HEK293 (cell line): ENCODE results near the gene ACOD1.

Source experiments
- CTCF ChIA-PET: fragments of 350-600 bp; formaldehyde crosslinking; extraction: SDS; loops from one replicate; lab custom pipeline; 2021; ENCODE audit warnings: antibody characterized with exemption; lab: Yijun Ruan, JAX
- POLR2A ChIA-PET: fragments of 300-600 bp; formaldehyde crosslinking; extraction: SDS; loops from one replicate; lab custom pipeline; 2020; ENCODE audit warnings: antibody characterized with exemption, inconsistent platforms; lab: Yijun Ruan, JAX
- H3K27ac ChIP-seq: fragments of 200-500 bp; sonication (Bioruptor generic); 2 replicates; pipeline ENCODE4 v1.5.1; 2014; ENCODE audit warnings: low read depth, low read length, control low read depth, inconsistent platforms; ENCODE audit errors: extremely low read depth
- H3K36me3 ChIP-seq, 2 experiments: fragments of 200-500 bp in 1 of 2; sonication (Bioruptor generic) in 1 of 2; 1 replicate in 1 of 2; 2 replicates in 1 of 2; pipeline ENCODE4 v1.5.1; 2014 to 2017; ENCODE audit warnings: inconsistent platforms in 2 of 2, low read length in 2 of 2; ENCODE audit not compliant: control insufficient read depth in 2 of 2, insufficient read depth in 1 of 2
- H3K4me1 ChIP-seq: fragments of 200-500 bp; sonication (Bioruptor generic); 2 replicates; pipeline ENCODE4 v1.5.1; 2014; ENCODE audit warnings: mild to moderate bottlenecking, low read length, inconsistent platforms; ENCODE audit not compliant: control insufficient read depth, insufficient read depth
- H3K4me3 ChIP-seq: 2 replicates; pipeline ENCODE4 v1.5.1; 2011; ENCODE audit warnings: low read depth, mild to moderate bottlenecking, control low read depth, low read length, moderate library complexity
- H3K9me3 ChIP-seq: fragments of 200-500 bp; sonication (Bioruptor generic); 2 replicates; pipeline ENCODE4 v1.5.1; 2014; ENCODE audit warnings: low read depth, low read length, inconsistent platforms; ENCODE audit not compliant: control insufficient read depth, insufficient read depth
- OSR2 ChIP-seq: fragments of 450-650 bp; formaldehyde crosslinking; IDR thresholded peaks from 2 replicates; pipeline ENCODE4 v1.5.1; 2016; ENCODE audit warnings: missing biosample characterization, missing genetic modification characterization
- REPIN1 ChIP-seq: fragments of 450-650 bp; formaldehyde crosslinking; IDR thresholded peaks from 2 replicates; pipeline ENCODE4 v1.5.1; 2017; ENCODE audit warnings: missing biosample characterization, missing genetic modification characterization, low read depth
- SP2 ChIP-seq: fragments of 450-650 bp; formaldehyde crosslinking; IDR thresholded peaks from 2 replicates; pipeline ENCODE4 v1.5.1; 2016; ENCODE audit warnings: missing biosample characterization, missing genetic modification characterization
- WT1 ChIP-seq: fragments of 450-650 bp; formaldehyde crosslinking; IDR thresholded peaks from 2 replicates; pipeline ENCODE4 v1.5.1; 2016; ENCODE audit warnings: missing biosample characterization, missing genetic modification characterization
- ZBTB8A ChIP-seq: fragments of 450-650 bp; formaldehyde crosslinking; IDR thresholded peaks from 2 replicates; pipeline ENCODE4 v1.5.1; 2016; ENCODE audit warnings: missing biosample characterization, missing genetic modification characterization
- ZNF140 ChIP-seq: fragments of 450-650 bp; formaldehyde crosslinking; IDR thresholded peaks from 2 replicates; pipeline ENCODE4 v1.5.1; 2016; ENCODE audit warnings: missing biosample characterization, missing genetic modification characterization
- ZNF211 ChIP-seq: fragments of 450-650 bp; formaldehyde crosslinking; IDR thresholded peaks from 2 replicates; pipeline ENCODE4 v1.5.1; 2016; ENCODE audit warnings: low read depth, missing biosample characterization, missing genetic modification characterization
- ZNF214 ChIP-seq: fragments of 450-650 bp; formaldehyde crosslinking; IDR thresholded peaks from 2 replicates; pipeline ENCODE4 v1.5.1; 2017; ENCODE audit warnings: missing biosample characterization, mild to moderate bottlenecking, missing genetic modification characterization, borderline replicate concordance
- ZNF248 ChIP-seq: fragments of 450-650 bp; formaldehyde crosslinking; IDR thresholded peaks from 2 replicates; pipeline ENCODE4 v1.5.1; 2017; ENCODE audit warnings: missing biosample characterization, missing genetic modification characterization
- ZNF274 ChIP-seq, 2 experiments: fragments of 200-500 bp in 1 of 2; fragments of 450-650 bp in 1 of 2; sonication (Bioruptor generic) in 1 of 2; formaldehyde crosslinking in 1 of 2; IDR thresholded peaks; 2 replicates each; pipeline versions ENCODE4 v1.5.1 to v1.6.1; 2014 to 2016; ENCODE audit warnings: borderline replicate concordance in 1 of 2, inconsistent platforms in 1 of 2, low read length in 1 of 2, missing biosample characterization in 1 of 2, missing genetic modification characterization in 1 of 2
- ZNF324 ChIP-seq: fragments of 450-650 bp; formaldehyde crosslinking; IDR thresholded peaks from 2 replicates; pipeline ENCODE4 v1.5.1; 2016; ENCODE audit warnings: missing biosample characterization, missing genetic modification characterization
- ZNF341 ChIP-seq: fragments of 450-650 bp; formaldehyde crosslinking; IDR thresholded peaks from 2 replicates; pipeline ENCODE4; 2016; ENCODE audit warnings: low read depth, missing biosample characterization, missing genetic modification characterization
- ZNF366 ChIP-seq: fragments of 450-650 bp; formaldehyde crosslinking; conservative IDR thresholded peaks from 2 replicates; pipeline ENCODE4 v1.5.1; 2016; ENCODE audit warnings: missing biosample characterization, missing genetic modification characterization
- ZNF521 ChIP-seq: fragments of 450-650 bp; formaldehyde crosslinking; IDR thresholded peaks from 2 replicates; pipeline ENCODE4 v1.5.1; 2017; ENCODE audit warnings: missing biosample characterization, mild to moderate bottlenecking, missing genetic modification characterization
- ZNF530 ChIP-seq: fragments of 450-650 bp; formaldehyde crosslinking; IDR thresholded peaks from 2 replicates; pipeline ENCODE4 v1.5.1; 2016; ENCODE audit warnings: low read depth, missing biosample characterization, missing genetic modification characterization
- ZNF549 ChIP-seq: fragments of 450-650 bp; IDR thresholded peaks from 2 replicates; pipeline ENCODE4 v1.5.1; 2018; ENCODE audit warnings: missing biosample characterization, missing genetic modification characterization, mild to moderate bottlenecking, inconsistent platforms, moderate library complexity
- ZNF610 ChIP-seq: fragments of 450-650 bp; formaldehyde crosslinking; IDR thresholded peaks from 2 replicates; pipeline ENCODE4 v1.5.1; 2016; ENCODE audit warnings: missing biosample characterization, missing genetic modification characterization, borderline replicate concordance
- ZNF621 ChIP-seq: fragments of 450-650 bp; formaldehyde crosslinking; IDR thresholded peaks from 2 replicates; pipeline ENCODE4 v1.5.1; 2017; ENCODE audit warnings: missing biosample characterization, missing genetic modification characterization
- ZNF626 ChIP-seq: fragments of 450-650 bp; sonication (Bioruptor Pico); formaldehyde crosslinking; IDR thresholded peaks from 2 replicates; pipeline ENCODE4 v1.5.1; 2018; ENCODE audit warnings: missing biosample characterization, missing genetic modification characterization, inconsistent platforms
- ZNF654 ChIP-seq: fragments of 450-650 bp; formaldehyde crosslinking; IDR thresholded peaks from 2 replicates; pipeline ENCODE4 v1.5.1; 2016; ENCODE audit warnings: low read depth, missing biosample characterization, missing genetic modification characterization
- ZNF658 ChIP-seq: fragments of 450-650 bp; formaldehyde crosslinking; IDR thresholded peaks from 2 replicates; pipeline ENCODE4; 2016; ENCODE audit warnings: missing biosample characterization, missing genetic modification characterization
- ZNF707 ChIP-seq: fragments of 450-650 bp; formaldehyde crosslinking; IDR thresholded peaks from 2 replicates; pipeline ENCODE4 v1.5.1; 2016; ENCODE audit warnings: missing biosample characterization, missing genetic modification characterization
- ZNF76 ChIP-seq: fragments of 450-650 bp; formaldehyde crosslinking; IDR thresholded peaks from 2 replicates; pipeline ENCODE4; 2016; ENCODE audit warnings: low read depth, missing biosample characterization, missing genetic modification characterization, borderline replicate concordance
- ZNF791 ChIP-seq: fragments of 450-650 bp; formaldehyde crosslinking; IDR thresholded peaks from 2 replicates; pipeline ENCODE4 v1.5.1; 2016; ENCODE audit warnings: missing biosample characterization, missing genetic modification characterization
- TF ChIP-seq, protein P1 (sequence below): fragments of 450-650 bp; formaldehyde crosslinking; IDR thresholded peaks from 2 replicates; pipeline ENCODE4 v1.5.1; 2016; ENCODE audit warnings: missing biosample characterization, missing genetic modification characterization
- TF ChIP-seq, protein P2 (sequence below): fragments of 450-650 bp; formaldehyde crosslinking; IDR thresholded peaks from 2 replicates; pipeline ENCODE4 v1.5.1; 2017; ENCODE audit warnings: missing biosample characterization, missing genetic modification characterization
- TF ChIP-seq, protein P3 (sequence below): fragments of 450-650 bp; formaldehyde crosslinking; IDR thresholded peaks from 2 replicates; pipeline ENCODE4 v1.5.1; 2017; ENCODE audit warnings: missing biosample characterization, missing genetic modification characterization
- TF ChIP-seq, protein P4 (sequence below): fragments of 450-650 bp; formaldehyde crosslinking; IDR thresholded peaks from 2 replicates; pipeline ENCODE4 v1.5.1; 2016; ENCODE audit warnings: missing biosample characterization, missing genetic modification characterization

The ACOD1 gene

GRCh38 chr13:76991432-76991795 is 43.1 kb downstream of the ACOD1 start:
- no peak overlapping the region for H3K27ac ChIP-seq
- no peak for TF ChIP-seq ZNF214 (tag by site-specific recombination)
- H3K4me3 ChIP-seq, result peak overlapping the region; percentile 85
- no peaks in the 10 kb centered on the region for H3K9me3 ChIP-seq
- ChIA-PET CTCF (interaction anchor here (0.7 to 3.8 kb wide), 2 partner anchors 11 to 352 kb away, joined by 3 to 30 read pairs; no protein-coding TSS in a partner anchor), POLR2A (interaction anchor here (1.2 kb wide), 1 partner anchor 106 kb away, joined by 3 read pairs; no protein-coding TSS in a partner anchor)
- peaks cover 0 to 15% of the 10 kb centered on the region in 2 experiments; a peak in 1 of 3 replicates for H3K36me3 ChIP-seq
- no peaks in the 10 kb centered on the region for H3K4me1 ChIP-seq

GRCh38 chr13:76991796-76992547 is 43.7 kb downstream of the ACOD1 start, which contains the start of gene CLN5:
Gene CLN5 (plus strand): TSS chr13:76992081. CDS start chr13:76992099, 18 bp downstream.
- POLR2A ChIA-PET, result interaction anchor here (0.6 to 1.9 kb wide), 4 partner anchors 10 to 107 kb away, joined by 3 to 5 read pairs (median 3); no protein-coding TSS in a partner anchor
- Histone ChIP-seq H3K36me3 (peaks cover 0 to 20% of the 10 kb centered on the region in 2 experiments; a peak in 1 of 3 replicates), H3K4me1 (no peaks in the 10 kb centered on the region), H3K27ac (peak within 1 kb of the TSS; percentile 25; the same call in 1 of the 2 replicates), H3K9me3 (no peaks in the 10 kb centered on the region), H3K4me3 (peak within 1 kb of the TSS; percentile 85)
- CTCF ChIA-PET, result interaction anchor here (0.7 to 1.6 kb wide), 3 partner anchors 10 to 352 kb away, joined by 3 to 9 read pairs (median 6); no protein-coding TSS in a partner anchor
- no peak for TF ChIP-seq ZNF530
- TF ChIP-seq ZNF521 (tag by site-specific recombination), result no peak
- TF ChIP-seq SP2 (tag by site-specific recombination), result peak; percentile 70
- TF ChIP-seq ZNF791 (tag by site-specific recombination), result no peak
- TF ChIP-seq ZNF341 (tag by site-specific recombination), result peak; percentile 72
- TF ChIP-seq ZNF248 (tag by site-specific recombination), result no peak
- no peak for TF ChIP-seq ZNF76
- peak; percentile 59 for TF ChIP-seq ZBTB8A (tag by site-specific recombination)
- no peak; the same call in 1 of the 2 replicates for TF ChIP-seq WT1 (tag by site-specific recombination)
- no peak for TF ChIP-seq ZNF621 (tag by site-specific recombination)
- TF ChIP-seq, protein P1, sequence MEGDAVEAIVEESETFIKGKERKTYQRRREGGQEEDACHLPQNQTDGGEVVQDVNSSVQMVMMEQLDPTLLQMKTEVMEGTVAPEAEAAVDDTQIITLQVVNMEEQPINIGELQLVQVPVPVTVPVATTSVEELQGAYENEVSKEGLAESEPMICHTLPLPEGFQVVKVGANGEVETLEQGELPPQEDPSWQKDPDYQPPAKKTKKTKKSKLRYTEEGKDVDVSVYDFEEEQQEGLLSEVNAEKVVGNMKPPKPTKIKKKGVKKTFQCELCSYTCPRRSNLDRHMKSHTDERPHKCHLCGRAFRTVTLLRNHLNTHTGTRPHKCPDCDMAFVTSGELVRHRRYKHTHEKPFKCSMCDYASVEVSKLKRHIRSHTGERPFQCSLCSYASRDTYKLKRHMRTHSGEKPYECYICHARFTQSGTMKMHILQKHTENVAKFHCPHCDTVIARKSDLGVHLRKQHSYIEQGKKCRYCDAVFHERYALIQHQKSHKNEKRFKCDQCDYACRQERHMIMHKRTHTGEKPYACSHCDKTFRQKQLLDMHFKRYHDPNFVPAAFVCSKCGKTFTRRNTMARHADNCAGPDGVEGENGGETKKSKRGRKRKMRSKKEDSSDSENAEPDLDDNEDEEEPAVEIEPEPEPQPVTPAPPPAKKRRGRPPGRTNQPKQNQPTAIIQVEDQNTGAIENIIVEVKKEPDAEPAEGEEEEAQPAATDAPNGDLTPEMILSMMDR (tag by site-specific recombination), result peak; percentile 40; the same call in 1 of the 2 replicates
- TF ChIP-seq ZNF626 (tag by site-specific recombination), result no peak
- TF ChIP-seq ZNF707 (tag by site-specific recombination), result no peak
- TF ChIP-seq ZNF610 (tag by site-specific recombination), result no peak
- no peak for TF ChIP-seq ZNF654 (tag by site-specific recombination)
- no peak for TF ChIP-seq ZNF274 (IDR thresholded peaks at IDR 0.05; ENCODE audit: low read length)
- TF ChIP-seq ZNF274 (tag by site-specific recombination; IDR thresholded peaks at IDR 0.05; ENCODE audit: borderline replicate concordance), result no peak
- TF ChIP-seq ZNF366 (tag by site-specific recombination), result no peak
- no peak for TF ChIP-seq ZNF549 (tag by site-specific recombination)
- no peak for TF ChIP-seq OSR2 (tag by site-specific recombination)
- TF ChIP-seq, protein P2, sequence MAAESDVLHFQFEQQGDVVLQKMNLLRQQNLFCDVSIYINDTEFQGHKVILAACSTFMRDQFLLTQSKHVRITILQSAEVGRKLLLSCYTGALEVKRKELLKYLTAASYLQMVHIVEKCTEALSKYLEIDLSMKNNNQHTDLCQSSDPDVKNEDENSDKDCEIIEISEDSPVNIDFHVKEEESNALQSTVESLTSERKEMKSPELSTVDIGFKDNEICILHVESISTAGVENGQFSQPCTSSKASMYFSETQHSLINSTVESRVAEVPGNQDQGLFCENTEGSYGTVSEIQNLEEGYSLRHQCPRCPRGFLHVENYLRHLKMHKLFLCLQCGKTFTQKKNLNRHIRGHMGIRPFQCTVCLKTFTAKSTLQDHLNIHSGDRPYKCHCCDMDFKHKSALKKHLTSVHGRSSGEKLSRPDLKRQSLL (tag by site-specific recombination), result peak; percentile 72; the same call in 1 of the 2 replicates
- TF ChIP-seq REPIN1 (tag by site-specific recombination), result no peak
- TF ChIP-seq, protein P3, sequence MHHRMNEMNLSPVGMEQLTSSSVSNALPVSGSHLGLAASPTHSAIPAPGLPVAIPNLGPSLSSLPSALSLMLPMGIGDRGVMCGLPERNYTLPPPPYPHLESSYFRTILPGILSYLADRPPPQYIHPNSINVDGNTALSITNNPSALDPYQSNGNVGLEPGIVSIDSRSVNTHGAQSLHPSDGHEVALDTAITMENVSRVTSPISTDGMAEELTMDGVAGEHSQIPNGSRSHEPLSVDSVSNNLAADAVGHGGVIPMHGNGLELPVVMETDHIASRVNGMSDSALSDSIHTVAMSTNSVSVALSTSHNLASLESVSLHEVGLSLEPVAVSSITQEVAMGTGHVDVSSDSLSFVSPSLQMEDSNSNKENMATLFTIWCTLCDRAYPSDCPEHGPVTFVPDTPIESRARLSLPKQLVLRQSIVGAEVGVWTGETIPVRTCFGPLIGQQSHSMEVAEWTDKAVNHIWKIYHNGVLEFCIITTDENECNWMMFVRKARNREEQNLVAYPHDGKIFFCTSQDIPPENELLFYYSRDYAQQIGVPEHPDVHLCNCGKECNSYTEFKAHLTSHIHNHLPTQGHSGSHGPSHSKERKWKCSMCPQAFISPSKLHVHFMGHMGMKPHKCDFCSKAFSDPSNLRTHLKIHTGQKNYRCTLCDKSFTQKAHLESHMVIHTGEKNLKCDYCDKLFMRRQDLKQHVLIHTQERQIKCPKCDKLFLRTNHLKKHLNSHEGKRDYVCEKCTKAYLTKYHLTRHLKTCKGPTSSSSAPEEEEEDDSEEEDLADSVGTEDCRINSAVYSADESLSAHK, result no peak
- no peak for TF ChIP-seq ZNF140 (tag by site-specific recombination)
- TF ChIP-seq ZNF658, result no peak
- no peak for TF ChIP-seq ZNF211 (tag by site-specific recombination)
- TF ChIP-seq ZNF324 (tag by site-specific recombination), result no peak
- TF ChIP-seq, protein P4, sequence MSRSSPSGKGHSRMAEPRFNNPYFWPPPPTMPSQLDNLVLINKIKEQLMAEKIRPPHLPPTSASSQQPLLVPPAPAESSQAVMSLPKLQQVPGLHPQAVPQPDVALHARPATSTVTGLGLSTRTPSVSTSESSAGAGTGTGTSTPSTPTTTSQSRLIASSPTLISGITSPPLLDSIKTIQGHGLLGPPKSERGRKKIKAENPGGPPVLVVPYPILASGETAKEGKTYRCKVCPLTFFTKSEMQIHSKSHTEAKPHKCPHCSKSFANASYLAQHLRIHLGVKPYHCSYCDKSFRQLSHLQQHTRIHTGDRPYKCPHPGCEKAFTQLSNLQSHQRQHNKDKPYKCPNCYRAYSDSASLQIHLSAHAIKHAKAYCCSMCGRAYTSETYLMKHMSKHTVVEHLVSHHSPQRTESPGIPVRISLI (tag by site-specific recombination), result no peak
